Measurements from ENCODE around the gene CAP2.
"Not testable (repeated sequence)": the region's sequence is repeated elsewhere in the genome, so short reads cannot be mapped to it uniquely, and the experiment has no call there.

The CAP2 gene

GRCh38 chr6:17506962-17507361 is 113.6 kb downstream of the CAP2 start:
- no peak for DNase-seq

GRCh38 chr6:17511084-17511483 is 117.7 kb downstream of the CAP2 start:
- no peak for DNase-seq

- no peak for DNase-seq
Observed at GRCh38 chr6:17511580-17511979, 118.2 kb downstream of the CAP2 start.

- DNase-seq, result no peak
Observed at GRCh38 chr6:17519120-17519519, 125.7 kb downstream of the CAP2 start.

GRCh38 chr6:17525637-17526036 is 132.2 kb downstream of the CAP2 start:
- no peak for DNase-seq

- no peak for DNase-seq
Observed at GRCh38 chr6:17527076-17527475, 133.7 kb downstream of the CAP2 start.

GRCh38 chr6:17530321-17530835 is 137.0 kb downstream of the CAP2 start:
- no peak for DNase-seq

GRCh38 chr6:17536586-17536985 is 143.2 kb downstream of the CAP2 start:
- DNase-seq, result no peak

- no peak for DNase-seq
Observed at GRCh38 chr6:17542243-17542642, 148.8 kb downstream of the CAP2 start.

- DNase-seq, result not testable (repeated sequence)
Observed at GRCh38 chr6:17545681-17546080, 152.3 kb downstream of the CAP2 start.

GRCh38 chr6:17551383-17551958 is 158.1 kb downstream of the CAP2 start:
- no peak for DNase-seq

GRCh38 chr6:17552861-17553260 is 159.5 kb downstream of the CAP2 start:
- no peak for DNase-seq

- DNase-seq, result no peak
Observed at GRCh38 chr6:17556014-17556413, 162.6 kb downstream of the CAP2 start.

- DNase-seq, result no peak
Observed at GRCh38 chr6:17562636-17563035, 169.2 kb downstream of the CAP2 start.

- DNase-seq, result no peak
Observed at GRCh38 chr6:17565399-17565798, 172.0 kb downstream of the CAP2 start.

- no peak for DNase-seq
Observed at GRCh38 chr6:17574866-17575560, 181.6 kb downstream of the CAP2 start.

- DNase-seq, result no peak
Observed at GRCh38 chr6:17577059-17577458, 183.7 kb downstream of the CAP2 start.

- no peak for DNase-seq
Observed at GRCh38 chr6:17580518-17581048, 187.2 kb downstream of the CAP2 start.

GRCh38 chr6:17581282-17581681 is 187.9 kb downstream of the CAP2 start:
- not testable (repeated sequence) for DNase-seq

- no peak for DNase-seq
Observed at GRCh38 chr6:17583811-17584210, 190.4 kb downstream of the CAP2 start.

- no peak for DNase-seq
Observed at GRCh38 chr6:17584241-17584803, 190.9 kb downstream of the CAP2 start.

GRCh38 chr6:17585766-17586490 is 192.5 kb downstream of the CAP2 start:
- no peak for DNase-seq

- DNase-seq, result not testable (repeated sequence)
Observed at GRCh38 chr6:17586623-17587022, 193.2 kb downstream of the CAP2 start.

Data from activated CD4-positive, alpha-beta T cell treated with anti-CD3 and anti-CD28 coated beads for 1 hour (primary cell).